Astrocyte (in vitro differentiated cells and primary cell): ENCODE data around the gene EDEM3.

Experiments
- EZH2 ChIP-seq: IDR thresholded peaks from 2 replicates; pipeline ENCODE4 v1.6.1; 2012; ENCODE audit warnings: mild to moderate bottlenecking, low read length, inconsistent platforms; ENCODE audit not compliant: insufficient read depth
- TF ChIP-seq, protein P1 (sequence below): IDR thresholded peaks from 2 replicates; pipeline ENCODE4 v1.5.1; 2011; ENCODE audit warnings: low read depth, mild to moderate bottlenecking, inconsistent platforms, low read length, moderate library complexity; ENCODE audit not compliant: insufficient read depth

DNA sequence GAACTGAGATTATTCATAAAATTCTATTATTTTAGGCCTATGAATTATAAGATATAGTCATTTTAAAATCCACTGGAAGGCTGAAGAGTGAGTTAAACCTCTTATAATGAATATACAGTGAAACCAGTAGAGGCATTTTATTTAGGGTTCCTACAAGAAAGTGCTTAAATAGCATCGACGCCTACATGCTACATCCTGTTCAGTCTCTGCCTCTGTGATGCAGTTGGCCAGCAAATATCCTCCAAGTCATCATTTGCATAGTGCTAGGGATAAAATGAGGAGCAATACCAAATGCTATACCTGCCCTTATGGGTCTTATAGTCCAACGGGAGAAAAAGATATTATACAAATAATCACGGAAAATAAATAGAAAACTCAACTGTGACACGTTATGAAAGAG is 59.6 kb downstream of the EDEM3 start:
- TF ChIP-seq, protein P1, sequence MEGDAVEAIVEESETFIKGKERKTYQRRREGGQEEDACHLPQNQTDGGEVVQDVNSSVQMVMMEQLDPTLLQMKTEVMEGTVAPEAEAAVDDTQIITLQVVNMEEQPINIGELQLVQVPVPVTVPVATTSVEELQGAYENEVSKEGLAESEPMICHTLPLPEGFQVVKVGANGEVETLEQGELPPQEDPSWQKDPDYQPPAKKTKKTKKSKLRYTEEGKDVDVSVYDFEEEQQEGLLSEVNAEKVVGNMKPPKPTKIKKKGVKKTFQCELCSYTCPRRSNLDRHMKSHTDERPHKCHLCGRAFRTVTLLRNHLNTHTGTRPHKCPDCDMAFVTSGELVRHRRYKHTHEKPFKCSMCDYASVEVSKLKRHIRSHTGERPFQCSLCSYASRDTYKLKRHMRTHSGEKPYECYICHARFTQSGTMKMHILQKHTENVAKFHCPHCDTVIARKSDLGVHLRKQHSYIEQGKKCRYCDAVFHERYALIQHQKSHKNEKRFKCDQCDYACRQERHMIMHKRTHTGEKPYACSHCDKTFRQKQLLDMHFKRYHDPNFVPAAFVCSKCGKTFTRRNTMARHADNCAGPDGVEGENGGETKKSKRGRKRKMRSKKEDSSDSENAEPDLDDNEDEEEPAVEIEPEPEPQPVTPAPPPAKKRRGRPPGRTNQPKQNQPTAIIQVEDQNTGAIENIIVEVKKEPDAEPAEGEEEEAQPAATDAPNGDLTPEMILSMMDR, result no peak
- TF ChIP-seq EZH2, result no peak
